ENCODE results near the gene ATG2A. TPM values are rescaled to one million over a fixed set of nuclear protein-coding genes. Genes with fewer than 3 reads are reported as not detected.

ATG2A gene
- total RNA-seq, 4 donors from 2014 or later, result 19.9 to 28.7 (median 26.1) TPM

- Histone ChIP-seq H3K9me3 (no peaks in the 10 kb centered on the region), H3K27me3 (no peaks in the 10 kb centered on the region), H3K4me3 (no peak overlapping the region), H3K4me1 (no peaks in the 10 kb centered on the region), H3K36me3 (peaks cover 62 to 99% (median 97%) of the 10 kb centered on the region in 4 donors), H3K27ac (replicated peaks in 1 of 4) (no peak overlapping the region)
- WGBS, result 93% methylated on average over 5 of the region's 23 CpGs
- TF ChIP-seq EP300 (IDR thresholded peaks at IDR 0.05) (no peak), CTCF (IDR thresholded peaks at IDR 0.05) (no peak), POLR2AphosphoS5 (IDR thresholded peaks at IDR 0.05) (no peak), POLR2A (IDR thresholded peaks at IDR 0.05; ENCODE audit: low read depth) (no peak)
- no peak for DNase-seq (ENCODE audit: extremely low spot score)
- intact Hi-C loops (cut with DNase I), result no loop called here
These were observed 13.6 kb downstream of the ATG2A start for GRCh38 chr11:64903291-64903833.

GRCh38 chr11:64902102-64902900, 14.7 kb downstream of the ATG2A start:
- 100% methylated on average over 7 of the region's 30 CpGs for WGBS
- Histone ChIP-seq H3K4me1 (no peaks in the 10 kb centered on the region), H3K4me3 (no peak overlapping the region), H3K27me3 (no peaks in the 10 kb centered on the region), H3K36me3 (peaks cover 63 to 99% (median 97%) of the 10 kb centered on the region in 4 donors), H3K27ac (replicated peaks in 1 of 4) (no peak overlapping the region), H3K9me3 (no peaks in the 10 kb centered on the region)
- DNase-seq (ENCODE audit: extremely low spot score), result no peak
- intact Hi-C loops (cut with DNase I), result no loop called here
- no peak for TF ChIP-seq EP300 (IDR thresholded peaks at IDR 0.05)
- no peak for TF ChIP-seq POLR2AphosphoS5 (IDR thresholded peaks at IDR 0.05)
- no peak for TF ChIP-seq CTCF (IDR thresholded peaks at IDR 0.05)
- TF ChIP-seq POLR2A (IDR thresholded peaks at IDR 0.05; ENCODE audit: low read depth), result no peak

GRCh38 chr11:64900774-64901173, 16.2 kb downstream of the ATG2A start:
- H3K27ac ChIP-seq (replicated peaks in 1 of 4), result no peak overlapping the region
- H3K4me1 ChIP-seq, result no peaks in the 10 kb centered on the region
- no peak for TF ChIP-seq POLR2AphosphoS5 (IDR thresholded peaks at IDR 0.05)
- no peak for TF ChIP-seq CTCF (IDR thresholded peaks at IDR 0.05)
- no peak for TF ChIP-seq EP300 (IDR thresholded peaks at IDR 0.05)
- no peak for TF ChIP-seq POLR2A (IDR thresholded peaks at IDR 0.05; ENCODE audit: low read depth)
- no peak for DNase-seq (ENCODE audit: extremely low spot score)
- H3K4me3 ChIP-seq, result no peak overlapping the region
- 90% methylated on average over 16 of the region's 17 CpGs for WGBS
- H3K36me3 ChIP-seq, result peaks cover 51 to 99% (median 96%) of the 10 kb centered on the region in 4 donors
- intact Hi-C loops (cut with DNase I), result no loop called here
- H3K27me3 ChIP-seq, result no peaks in the 10 kb centered on the region
- no peaks in the 10 kb centered on the region for H3K9me3 ChIP-seq

- TF ChIP-seq POLR2A (IDR thresholded peaks at IDR 0.05; ENCODE audit: low read depth), result no peak
- no peak for TF ChIP-seq POLR2AphosphoS5 (IDR thresholded peaks at IDR 0.05)
- no peak for TF ChIP-seq CTCF (IDR thresholded peaks at IDR 0.05)
- TF ChIP-seq EP300 (IDR thresholded peaks at IDR 0.05), result no peak
These were observed 16.7 kb downstream of the ATG2A start for GRCh38 chr11:64900263-64900678.

More at GRCh38 chr11:64900263-64900678, 16.7 kb downstream of the ATG2A start:
- H3K36me3 ChIP-seq, result peaks cover 46 to 99% (median 94%) of the 10 kb centered on the region in 4 donors
- intact Hi-C loops (cut with DNase I), result no loop called here
- H3K4me1 ChIP-seq, result no peaks in the 10 kb centered on the region
- H3K27ac ChIP-seq (replicated peaks in 1 of 4), result no peak overlapping the region
- H3K9me3 ChIP-seq, result no peaks in the 10 kb centered on the region
- DNase-seq (ENCODE audit: extremely low spot score), result no peak
- 87% methylated on average over 14 of the region's 14 CpGs for WGBS
- H3K27me3 ChIP-seq, result no peaks in the 10 kb centered on the region
- no peak overlapping the region for H3K4me3 ChIP-seq

Measured in esophagus muscularis mucosa (tissue), 4 donors.